Caco-2 (cell line): ENCODE measurements around the gene EVPL. TPM values are rescaled to one million over a fixed set of nuclear protein-coding genes. Genes with fewer than 3 reads are reported as not detected.

Experiments used
- BruUV-seq: library from RNA; stranded (reverse); fragments of 400-500 nt; replicated peaks from 2 replicates; lab custom pipeline; 2021; lab: Mats Ljungman, UMichigan
- CTCF ChIA-PET: fragments of 300-600 bp; sonication (Branson Sonifier 250); formaldehyde crosslinking; loops from one replicate; lab custom pipeline; 2022; ENCODE audit warnings: antibody characterized with exemption; lab: Charles Lee
- POLR2A ChIA-PET: fragments of 300-600 bp; sonication (Branson Sonifier 250); formaldehyde crosslinking; loops from one replicate; lab custom pipeline; 2022; ENCODE audit warnings: antibody characterized with exemption; lab: Charles Lee
- DNase-seq, 2 experiments: peaks; one replicate each; pipeline versions ENCODE4 v3.0.0 to v3.0.0-alpha.2; 2020 to 2022
- H3K27me3 ChIP-seq: replicated peaks from 2 replicates; pipeline ENCODE4 v1.6.0; 2011; ENCODE audit warnings: low read length; ENCODE audit not compliant: control insufficient read depth, insufficient read depth
- H3K36me3 ChIP-seq: 2 replicates; pipeline ENCODE4 v1.5.1; 2011; ENCODE audit warnings: low read length; ENCODE audit not compliant: control insufficient read depth, insufficient read depth
- H3K4me1 ChIP-seq: fragments of 250-450 bp; sonication (Bioruptor Pico); 2 replicates; pipeline ENCODE4 v1.5.1; 2020; ENCODE audit warnings: mild to moderate bottlenecking
- H3K4me3 ChIP-seq: 2 replicates; pipeline ENCODE4 v1.5.1; 2011; ENCODE audit warnings: low read depth, mild to moderate bottlenecking, control low read depth, low read length
- H3K9me3 ChIP-seq: fragments of 250-450 bp; sonication (Bioruptor Pico); 2 replicates; pipeline ENCODE4 v1.5.1; 2020; ENCODE audit warnings: mild to moderate bottlenecking, moderate library complexity
- H3K27ac Mint-ChIP-seq: one replicate; pipeline ENCODE4 v1.8.0; 2022; ENCODE audit warnings: mixed read lengths; ENCODE audit not compliant: unreplicated experiment
- H3K27me3 Mint-ChIP-seq: one replicate; pipeline ENCODE4 v1.8.0; 2022; ENCODE audit warnings: mixed read lengths; ENCODE audit not compliant: insufficient read depth, unreplicated experiment
- H3K36me3 Mint-ChIP-seq: one replicate; pipeline ENCODE4 v1.8.0; 2022; ENCODE audit warnings: mild to moderate bottlenecking, mixed read lengths; ENCODE audit not compliant: insufficient read depth, unreplicated experiment
- H3K4me1 Mint-ChIP-seq: one replicate; pipeline ENCODE4 v1.8.0; 2022; ENCODE audit warnings: low read depth, mixed read lengths; ENCODE audit not compliant: unreplicated experiment
- H3K4me3 Mint-ChIP-seq: one replicate; pipeline ENCODE4 v1.8.0; 2022; ENCODE audit warnings: mild to moderate bottlenecking, moderate library complexity, mixed read lengths; ENCODE audit not compliant: unreplicated experiment
- H3K9me3 Mint-ChIP-seq: one replicate; pipeline ENCODE4 v1.8.0; 2022; ENCODE audit warnings: mixed read lengths; ENCODE audit not compliant: unreplicated experiment
- intact Hi-C: fragments of 100-400 bp; cut with micrococcal nuclease; formaldehyde crosslinking; loops from one replicate; pipeline ENCODE4 v1.10.0; 2022; ENCODE audit not compliant: unreplicated experiment
- total RNA-seq: library from RNA; stranded (reverse); gene quantifications from 2 replicates; pipeline ENCODE4 v1.2.3, GENCODE V29; 2022
- TF ChIP-seq, protein P1 (sequence below), 2 experiments: fragments of 200-600 bp in 1 of 2; IDR thresholded peaks; 1 replicate in 1 of 2; 2 replicates in 1 of 2; pipeline versions ENCODE4 v1.5.1 to v1.8.0; 2011 to 2022; ENCODE audit warnings: antibody characterized with exemption in 1 of 2, control low read depth in 1 of 2, inconsistent platforms in 1 of 2, low read depth in 1 of 2, low read length in 1 of 2, mild to moderate bottlenecking in 1 of 2, moderate library complexity in 1 of 2; ENCODE audit not compliant: insufficient read depth in 1 of 2, severe bottlenecking in 1 of 2, unreplicated experiment in 1 of 2

EVPL gene
- total RNA-seq, 1 experiment from 2014 or later: 0.16 TPM

- CTCF ChIA-PET: interaction anchor here (1.0 to 1.3 kb wide), 2 partner anchors 14 to 17 kb away, joined by 3 to 4 read pairs; partner anchors contain the start of gene CDK3
- intact Hi-C loops: no loop called here
- DNase-seq: no peak
These were observed 43.5 kb downstream of the EVPL start for GRCh38 chr17:75983501-75984181.

GRCh38 chr17:75981019-75981615, 46.0 kb downstream of the EVPL start:
- Histone ChIP-seq H3K4me1 (peaks cover 54% of the 10 kb centered on the region), H3K4me3 (no peak overlapping the region)
- CTCF ChIA-PET: interaction anchor here (0.7 to 1.1 kb wide), 3 partner anchors 11 to 136 kb away, joined by 3 to 4 read pairs (median 4); no protein-coding TSS in a partner anchor

More at GRCh38 chr17:75983501-75984181, 43.5 kb downstream of the EVPL start:
- H3K36me3 ChIP-seq: no peaks in the 10 kb centered on the region
- TF ChIP-seq, protein P1, sequence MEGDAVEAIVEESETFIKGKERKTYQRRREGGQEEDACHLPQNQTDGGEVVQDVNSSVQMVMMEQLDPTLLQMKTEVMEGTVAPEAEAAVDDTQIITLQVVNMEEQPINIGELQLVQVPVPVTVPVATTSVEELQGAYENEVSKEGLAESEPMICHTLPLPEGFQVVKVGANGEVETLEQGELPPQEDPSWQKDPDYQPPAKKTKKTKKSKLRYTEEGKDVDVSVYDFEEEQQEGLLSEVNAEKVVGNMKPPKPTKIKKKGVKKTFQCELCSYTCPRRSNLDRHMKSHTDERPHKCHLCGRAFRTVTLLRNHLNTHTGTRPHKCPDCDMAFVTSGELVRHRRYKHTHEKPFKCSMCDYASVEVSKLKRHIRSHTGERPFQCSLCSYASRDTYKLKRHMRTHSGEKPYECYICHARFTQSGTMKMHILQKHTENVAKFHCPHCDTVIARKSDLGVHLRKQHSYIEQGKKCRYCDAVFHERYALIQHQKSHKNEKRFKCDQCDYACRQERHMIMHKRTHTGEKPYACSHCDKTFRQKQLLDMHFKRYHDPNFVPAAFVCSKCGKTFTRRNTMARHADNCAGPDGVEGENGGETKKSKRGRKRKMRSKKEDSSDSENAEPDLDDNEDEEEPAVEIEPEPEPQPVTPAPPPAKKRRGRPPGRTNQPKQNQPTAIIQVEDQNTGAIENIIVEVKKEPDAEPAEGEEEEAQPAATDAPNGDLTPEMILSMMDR (IDR thresholded peaks at IDR 0.05; ENCODE audit: insufficient read depth in 1 of 2, low read depth in 1 of 2, low read length in 1 of 2, severe bottlenecking in 1 of 2, unreplicated experiment in 1 of 2): no peak
- no peaks in the 10 kb centered on the region for H3K27me3 ChIP-seq
- peaks cover 23% of the 10 kb centered on the region for H3K36me3 Mint-ChIP-seq
- H3K9me3 ChIP-seq: no peaks in the 10 kb centered on the region
- no peaks in the 10 kb centered on the region for H3K9me3 Mint-ChIP-seq
- no peaks in the 10 kb centered on the region for H3K27me3 Mint-ChIP-seq
- no TSS peak for BruUV-seq
- H3K27ac Mint-ChIP-seq: peak overlapping the region; percentile 82
- H3K4me3 ChIP-seq: no peak overlapping the region
- no peak overlapping the region for H3K4me3 Mint-ChIP-seq
- peaks cover 44% of the 10 kb centered on the region for H3K4me1 ChIP-seq
- peaks cover 37% of the 10 kb centered on the region for H3K4me1 Mint-ChIP-seq
- POLR2A ChIA-PET: no interaction called here

More at GRCh38 chr17:75981019-75981615, 46.0 kb downstream of the EVPL start:
- Histone ChIP-seq H3K36me3 (no peaks in the 10 kb centered on the region), H3K27me3 (no peaks in the 10 kb centered on the region), H3K9me3 (no peaks in the 10 kb centered on the region)
- TF ChIP-seq, protein P1 (IDR thresholded peaks at IDR 0.05; ENCODE audit: insufficient read depth in 1 of 2, low read depth in 1 of 2, low read length in 1 of 2, severe bottlenecking in 1 of 2, unreplicated experiment in 1 of 2): no peak
- POLR2A ChIA-PET: interaction anchor here (0.6 to 1.1 kb wide), 5 partner anchors 9 to 282 kb away, joined by 3 to 10 read pairs (median 8); no protein-coding TSS in a partner anchor
- BruUV-seq: no TSS peak
- no peak for DNase-seq
- Mint-ChIP-seq H3K27ac (peak overlapping the region; percentile 100), H3K27me3 (no peaks in the 10 kb centered on the region), H3K36me3 (peaks cover 34% of the 10 kb centered on the region), H3K4me1 (peaks cover 42% of the 10 kb centered on the region), H3K9me3 (no peaks in the 10 kb centered on the region), H3K4me3 (peak overlapping the region; percentile 97)
- intact Hi-C loops: no loop called here
